ENCODE measurements around the gene PPM1F.
A peak's percentile ranks its signal among the peaks of the same experiment; 100 is the strongest.

Gene PPM1F

DNA sequence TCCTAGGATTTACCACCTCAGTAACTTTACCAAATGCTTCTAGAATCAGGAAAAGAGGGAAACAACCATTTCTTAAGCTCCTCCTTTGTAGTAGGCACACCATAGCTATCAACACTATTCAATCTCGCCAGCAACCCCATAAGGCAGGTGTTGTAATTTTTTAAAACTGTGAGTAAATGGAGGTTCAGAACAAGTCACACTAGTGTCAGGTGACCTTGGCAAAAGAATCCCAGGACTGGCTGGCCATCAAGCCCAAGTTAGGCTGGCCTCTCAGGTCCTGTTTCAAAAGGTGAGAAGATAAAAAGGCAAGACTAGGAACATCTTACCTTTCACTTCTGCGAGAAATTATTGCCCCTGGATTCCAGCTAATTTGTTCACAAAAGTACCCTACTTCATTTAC, 29.2 kb upstream of the PPM1F start:
- no peak overlapping the region for H3K27ac ChIP-seq
- TF ChIP-seq EZH2 (IDR thresholded peaks at IDR 0.05) (no peak), FOXP2 (optimal IDR thresholded peaks at IDR 0.05; ENCODE audit: control extremely low read depth, extremely low read length, insufficient read depth) (no peak)
- H3K9me3 ChIP-seq (ENCODE audit: low read depth, low read length): no peaks in the 10 kb centered on the region
- H3K4me3 ChIP-seq: peak overlapping the region; percentile 95
- peak overlapping the region; percentile 98 for H3K9ac ChIP-seq (ENCODE audit: insufficient read length)
- no peaks in the 10 kb centered on the region for H3K36me3 ChIP-seq (ENCODE audit: insufficient read depth, low read length)
- no peak for DNase-seq (ENCODE audit: low read depth, low spot score)

- no peaks in the 10 kb centered on the region for H3K9me3 ChIP-seq (ENCODE audit: low read depth, low read length)
- no peak for DNase-seq (ENCODE audit: low read depth, low spot score)
- no peak overlapping the region for H3K4me3 ChIP-seq
- H3K36me3 ChIP-seq (ENCODE audit: insufficient read depth, low read length): no peaks in the 10 kb centered on the region; the same call in 1 of the 2 replicates
- no peak overlapping the region for H3K9ac ChIP-seq (ENCODE audit: insufficient read length)
- H3K27ac ChIP-seq: no peak overlapping the region
- TF ChIP-seq FOXP2 (optimal IDR thresholded peaks at IDR 0.05; ENCODE audit: control extremely low read depth, extremely low read length, insufficient read depth) (no peak), EZH2 (IDR thresholded peaks at IDR 0.05) (no peak), POLR2AphosphoS5 (IDR thresholded peaks at IDR 0.05; ENCODE audit: borderline replicate concordance, low read depth, low read length) (no peak; the same call in 1 of the 2 replicates)
These were observed 27.9 kb upstream of the PPM1F start for GRCh38 chr22:21980547-21980946.

DNA sequence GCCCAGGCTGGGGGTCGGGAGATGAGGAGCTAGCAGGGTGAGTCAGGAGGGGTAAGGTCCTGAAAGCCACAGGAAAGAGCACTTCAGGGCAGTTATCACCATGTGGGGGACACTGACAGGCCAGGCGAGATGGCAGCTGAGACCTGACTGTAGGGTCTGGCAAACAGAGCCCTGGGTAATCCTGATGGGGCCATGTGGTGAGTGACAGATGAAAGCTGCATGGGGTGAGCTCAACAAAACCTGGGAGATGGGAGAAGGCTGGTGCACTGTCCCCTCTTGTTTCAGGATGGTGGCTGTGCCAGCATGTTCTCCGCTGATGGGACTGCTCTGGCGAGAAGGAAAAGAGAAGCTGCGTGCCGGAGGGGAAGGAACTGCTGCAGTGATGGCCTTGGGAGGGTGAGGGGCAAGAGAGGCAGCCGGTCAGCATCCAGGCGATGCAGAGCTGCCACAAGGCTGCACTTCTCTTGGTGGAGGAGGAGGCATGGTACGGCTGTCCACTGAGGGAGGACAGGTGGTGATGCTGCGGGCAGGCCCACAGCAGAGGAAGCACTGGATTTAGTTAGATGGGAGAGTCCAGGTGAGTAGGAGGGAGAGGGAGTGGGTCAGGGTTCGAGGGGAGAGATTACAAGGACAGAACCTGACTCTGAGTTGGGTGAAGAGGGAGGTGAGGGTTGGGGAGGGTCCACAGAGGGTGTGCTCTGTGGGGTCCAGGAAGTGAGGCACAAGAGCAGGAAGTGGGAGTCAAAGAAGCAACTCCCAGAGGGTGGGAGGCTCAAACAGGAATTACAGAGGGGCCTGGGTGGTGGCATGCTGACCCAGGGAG, 26.1 kb upstream of the PPM1F start:
- H3K9ac ChIP-seq (ENCODE audit: insufficient read length): no peak overlapping the region
- peaks cover 4% of the 10 kb centered on the region; the same call in 1 of the 2 replicates for H3K36me3 ChIP-seq (ENCODE audit: insufficient read depth, low read length)
- H3K4me3 ChIP-seq: no peak overlapping the region

GRCh38 chr22:21977814-21978213, 25.2 kb upstream of the PPM1F start:
- Histone ChIP-seq H3K9me3 (ENCODE audit: low read depth, low read length) (no peaks in the 10 kb centered on the region), H3K36me3 (ENCODE audit: insufficient read depth, low read length) (peaks cover 7% of the 10 kb centered on the region), H3K9ac (ENCODE audit: insufficient read length) (no peak overlapping the region), H3K27ac (no peak overlapping the region), H3K4me3 (no peak overlapping the region)
- TF ChIP-seq EZH2 (IDR thresholded peaks at IDR 0.05): no peak
- no peak for DNase-seq (ENCODE audit: low read depth, low spot score)

More for the DNA sequence above, 26.1 kb upstream of the PPM1F start:
- TF ChIP-seq POLR2AphosphoS5 (IDR thresholded peaks at IDR 0.05; ENCODE audit: borderline replicate concordance, low read depth, low read length) (no peak), FOXP2 (optimal IDR thresholded peaks at IDR 0.05; ENCODE audit: control extremely low read depth, extremely low read length, insufficient read depth) (no peak), EZH2 (IDR thresholded peaks at IDR 0.05) (no peak)
- DNase-seq (ENCODE audit: low read depth, low spot score): no peak
- Histone ChIP-seq H3K9me3 (ENCODE audit: low read depth, low read length) (no peaks in the 10 kb centered on the region), H3K27ac (no peak overlapping the region)

- Histone ChIP-seq H3K27ac (no peak overlapping the region), H3K4me3 (no peak overlapping the region), H3K9me3 (ENCODE audit: low read depth, low read length) (no peaks in the 10 kb centered on the region), H3K36me3 (ENCODE audit: insufficient read depth, low read length) (peaks cover 25% of the 10 kb centered on the region), H3K9ac (ENCODE audit: insufficient read length) (no peak overlapping the region)
- TF ChIP-seq FOXP2 (optimal IDR thresholded peaks at IDR 0.05; ENCODE audit: control extremely low read depth, extremely low read length, insufficient read depth): no peak
- TF ChIP-seq POLR2AphosphoS5 (IDR thresholded peaks at IDR 0.05; ENCODE audit: borderline replicate concordance, low read depth, low read length): no peak
- DNase-seq (ENCODE audit: low read depth, low spot score): no peak
These were observed 23.3 kb upstream of the PPM1F start for GRCh38 chr22:21975854-21976345.

- H3K27ac ChIP-seq: no peak overlapping the region
- H3K4me3 ChIP-seq: no peak overlapping the region
- TF ChIP-seq POLR2AphosphoS5 (IDR thresholded peaks at IDR 0.05; ENCODE audit: borderline replicate concordance, low read depth, low read length): no peak
- peaks cover 31% of the 10 kb centered on the region for H3K36me3 ChIP-seq (ENCODE audit: insufficient read depth, low read length)
- no peak overlapping the region for H3K9ac ChIP-seq (ENCODE audit: insufficient read length)
- no peaks in the 10 kb centered on the region for H3K9me3 ChIP-seq (ENCODE audit: low read depth, low read length)
- no peak for DNase-seq (ENCODE audit: low read depth, low spot score)
These were observed 22.6 kb upstream of the PPM1F start for GRCh38 chr22:21975273-21975672.

GRCh38 chr22:21974058-21974649, 21.5 kb upstream of the PPM1F start:
- Histone ChIP-seq H3K27ac (no peak overlapping the region), H3K36me3 (ENCODE audit: insufficient read depth, low read length) (peaks cover 36% of the 10 kb centered on the region), H3K4me3 (no peak overlapping the region), H3K9ac (ENCODE audit: insufficient read length) (no peak overlapping the region), H3K9me3 (ENCODE audit: low read depth, low read length) (no peaks in the 10 kb centered on the region)
- no peak for DNase-seq (ENCODE audit: low read depth, low spot score)
- TF ChIP-seq FOXP2 (optimal IDR thresholded peaks at IDR 0.05; ENCODE audit: control extremely low read depth, extremely low read length, insufficient read depth) (no peak), POLR2AphosphoS5 (IDR thresholded peaks at IDR 0.05; ENCODE audit: borderline replicate concordance, low read depth, low read length) (no peak), EZH2 (IDR thresholded peaks at IDR 0.05) (no peak)

DNA sequence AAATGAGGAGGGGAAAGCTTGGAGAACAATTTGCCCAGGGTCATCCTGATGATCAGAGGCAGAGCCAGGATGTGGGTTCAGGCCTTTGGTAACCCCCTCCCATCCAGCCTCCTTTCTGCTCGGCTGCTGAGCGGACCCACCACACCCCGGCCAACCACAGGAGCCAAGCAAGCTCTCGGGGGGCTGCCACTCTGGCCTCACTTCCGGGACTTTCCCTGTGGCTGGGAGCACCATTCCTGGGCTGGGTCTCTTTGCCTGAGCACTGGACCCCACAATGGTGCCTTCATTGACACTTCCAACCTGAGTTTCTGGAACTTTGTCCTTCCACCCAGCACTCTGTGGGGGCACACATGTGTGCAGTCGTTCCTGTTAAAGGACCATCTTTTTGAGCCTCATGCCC, 20.2 kb upstream of the PPM1F start:
- TF ChIP-seq FOXP2 (optimal IDR thresholded peaks at IDR 0.05; ENCODE audit: control extremely low read depth, extremely low read length, insufficient read depth): no peak
- no peak for TF ChIP-seq EZH2 (IDR thresholded peaks at IDR 0.05)
- no peak overlapping the region for H3K27ac ChIP-seq
- H3K9ac ChIP-seq (ENCODE audit: insufficient read length): no peak overlapping the region
- H3K36me3 ChIP-seq (ENCODE audit: insufficient read depth, low read length): peaks cover 40% of the 10 kb centered on the region
- DNase-seq (ENCODE audit: low read depth, low spot score): no peak
- H3K4me3 ChIP-seq: no peak overlapping the region
- H3K9me3 ChIP-seq (ENCODE audit: low read depth, low read length): no peaks in the 10 kb centered on the region

Data from SK-N-MC (cell line).